Central memory CD8-positive, alpha-beta T cell (primary cell): ENCODE results near the gene AHCY.

Source experiments
- ATAC-seq: fragments of 150-1000 bp; cut with Tn5 transposase; replicated peaks from 2 replicates; pipeline ENCODE4 v1.10.0; 2022; ENCODE audit warnings: mild to moderate bottlenecking, moderate FRiP score, moderate number of reproducible peaks; ENCODE audit not compliant: poor library complexity, severe bottlenecking; ENCODE audit errors: extremely low read depth
- DNase-seq, 2 donors: peaks; one replicate each; pipeline ENCODE4 v3.0.0; 2021; ENCODE audit warnings: low spot score in 2 of 2
- H3K27ac Mint-ChIP-seq: one replicate; pipeline ENCODE4 v1.8.0; 2022; ENCODE audit warnings: low read depth, mild to moderate bottlenecking, moderate library complexity, mixed read lengths
- H3K27me3 Mint-ChIP-seq: one replicate; pipeline ENCODE4 v1.8.0; 2022; ENCODE audit warnings: mixed read lengths
- H3K36me3 Mint-ChIP-seq: one replicate; pipeline ENCODE4 v1.8.0; 2022; ENCODE audit warnings: mild to moderate bottlenecking, moderate library complexity, mixed read lengths; ENCODE audit not compliant: insufficient read depth
- H3K4me1 Mint-ChIP-seq: one replicate; pipeline ENCODE4 v1.8.0; 2022; ENCODE audit warnings: mixed read lengths
- H3K4me3 Mint-ChIP-seq: one replicate; pipeline ENCODE4 v1.8.0; 2022; ENCODE audit warnings: mild to moderate bottlenecking, moderate library complexity, mixed read lengths
- H3K9me3 Mint-ChIP-seq: one replicate; pipeline ENCODE4 v1.8.0; 2022; ENCODE audit warnings: mixed read lengths

AHCY gene

DNA sequence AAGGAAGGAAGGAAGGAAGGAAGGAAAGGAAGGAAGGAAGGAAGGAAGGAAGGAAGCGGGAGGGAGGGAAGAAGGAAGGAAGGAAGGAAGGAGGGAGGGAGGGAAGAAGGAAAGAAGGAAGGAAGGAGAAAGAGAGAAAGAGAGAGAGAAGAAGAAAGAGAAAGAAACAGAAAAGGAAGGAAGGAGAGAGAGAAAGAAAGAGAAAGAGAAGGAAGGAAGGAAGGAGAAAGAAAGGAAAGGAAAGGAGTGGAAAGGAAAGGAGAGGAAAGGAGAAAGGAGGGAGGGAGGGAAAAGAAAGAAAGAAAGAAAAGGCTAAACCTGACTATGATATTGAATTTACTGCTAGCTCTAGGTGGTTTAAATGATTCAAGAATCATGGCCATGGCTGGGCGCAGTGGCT lies 67.3 kb downstream of the AHCY start:
- Mint-ChIP-seq H3K27ac (no peak overlapping the region), H3K4me1 (no peaks in the 10 kb centered on the region), H3K4me3 (no peak overlapping the region), H3K36me3 (no peaks in the 10 kb centered on the region), H3K27me3 (peaks cover 55% of the 10 kb centered on the region), H3K9me3 (peaks cover 11% of the 10 kb centered on the region)
- ATAC-seq (no peak), DNase-seq (no peak)

DNA sequence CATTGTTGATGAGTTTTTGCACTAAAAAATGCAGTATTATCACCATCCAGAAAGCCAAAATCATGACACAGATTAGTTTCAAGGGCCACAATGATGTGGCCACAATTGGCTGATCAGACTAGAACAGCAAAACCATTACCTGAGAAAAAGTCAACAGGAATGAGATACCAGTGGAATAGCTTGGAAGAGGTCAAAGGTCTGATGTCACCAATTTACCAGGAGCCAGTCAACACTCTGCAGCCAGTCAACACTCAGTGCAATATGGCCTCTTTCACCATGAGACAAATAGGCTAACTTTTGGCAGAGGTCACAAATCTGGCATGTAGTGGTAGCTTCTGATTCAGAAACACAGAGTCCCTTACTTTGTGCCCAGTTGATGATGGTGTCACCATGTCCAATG lies 69.5 kb downstream of the AHCY start:
- ATAC-seq, result no peak
- Mint-ChIP-seq H3K27ac (no peak overlapping the region), H3K4me3 (no peak overlapping the region), H3K27me3 (peaks cover 33% of the 10 kb centered on the region), H3K4me1 (no peaks in the 10 kb centered on the region), H3K9me3 (peaks cover 11% of the 10 kb centered on the region), H3K36me3 (no peaks in the 10 kb centered on the region)
- DNase-seq, result no peak

DNA sequence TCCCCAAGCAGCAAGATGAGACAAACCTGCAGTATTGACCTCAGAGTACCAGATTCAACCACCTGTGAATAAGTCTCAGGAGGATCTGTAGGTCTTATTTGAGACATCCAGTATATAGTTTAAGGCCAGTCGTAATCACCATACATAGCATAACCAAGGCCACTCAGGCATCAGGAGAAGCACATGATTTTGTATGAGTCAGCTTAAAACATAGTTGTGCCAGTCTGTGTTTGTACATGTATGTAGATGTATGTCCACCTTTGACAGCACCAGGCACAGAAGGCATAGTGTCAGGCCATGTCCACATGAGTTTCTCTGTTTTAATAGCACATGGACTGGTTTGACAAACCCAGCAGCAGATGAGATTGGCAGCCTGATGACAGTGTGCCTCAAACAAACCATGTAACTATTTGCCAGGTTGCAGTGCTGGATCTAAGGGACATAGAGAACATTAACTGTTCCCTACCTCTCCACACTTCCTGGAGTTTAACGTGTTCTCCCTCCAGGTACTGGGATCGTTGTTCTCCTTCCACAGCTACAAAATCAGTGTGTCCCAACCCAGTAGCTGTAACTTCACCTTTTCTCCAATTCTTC lies 70.6 kb downstream of the AHCY start:
- ATAC-seq (no peak), DNase-seq (no peak)
- Mint-ChIP-seq H3K27me3 (peaks cover 22% of the 10 kb centered on the region), H3K9me3 (peaks cover 2% of the 10 kb centered on the region), H3K4me3 (no peak overlapping the region), H3K36me3 (no peaks in the 10 kb centered on the region), H3K27ac (no peak overlapping the region), H3K4me1 (no peaks in the 10 kb centered on the region)

DNA sequence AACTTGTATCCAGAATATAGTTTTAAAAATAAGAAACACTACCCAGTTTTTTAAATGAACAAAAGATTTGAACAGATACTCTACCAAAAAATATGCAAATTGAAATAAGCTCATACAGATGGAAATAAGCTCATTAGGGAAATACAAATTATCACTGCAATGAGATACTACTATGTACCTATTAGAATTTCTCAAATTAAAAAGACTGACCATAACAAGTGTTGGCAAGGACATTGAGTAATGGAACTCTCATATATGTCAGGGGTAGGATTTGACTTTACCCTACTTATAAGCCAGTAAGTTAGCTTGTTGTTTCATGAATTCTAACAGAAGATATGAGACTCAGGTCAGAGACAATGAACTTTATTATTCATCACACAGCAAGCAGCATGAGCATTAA lies 71.5 kb downstream of the AHCY start:
- no peaks in the 10 kb centered on the region for H3K4me1 Mint-ChIP-seq
- no peaks in the 10 kb centered on the region for H3K36me3 Mint-ChIP-seq
- ATAC-seq (no peak), DNase-seq (no peak)
- H3K4me3 Mint-ChIP-seq, result no peak overlapping the region
- peaks cover 20% of the 10 kb centered on the region for H3K27me3 Mint-ChIP-seq
- H3K9me3 Mint-ChIP-seq, result no peaks in the 10 kb centered on the region
- no peak overlapping the region for H3K27ac Mint-ChIP-seq
